Measurements from ENCODE around the gene PAAF1.
A peak's percentile ranks its signal among the peaks of the same experiment; 100 is the strongest.

Gene PAAF1

GRCh38 chr11:73969091-73969490 lies 92.3 kb downstream of the PAAF1 start:
- H4K8ac ChIP-seq (ENCODE audit: low read length) = no peak overlapping the region
- H3K9me3 ChIP-seq (ENCODE audit: control insufficient read depth, low read length) = no peaks in the 10 kb centered on the region
- no peak overlapping the region for H2BK5ac ChIP-seq (ENCODE audit: low read depth, low read length, poor library complexity, severe bottlenecking)
- H4K91ac ChIP-seq (ENCODE audit: low read length) = peak overlapping the region; percentile 62
- no peak overlapping the region for H3K4ac ChIP-seq (ENCODE audit: low read depth in 1 of 2, low read length in 2 of 2)
- 97% methylated on average over 1 of the region's 2 CpGs for WGBS
- no peak overlapping the region for H3K4me2 ChIP-seq (ENCODE audit: low read length, poor library complexity, severe bottlenecking)
- DNase-seq = no peak
- peaks cover 5% of the 10 kb centered on the region for H3K4me1 ChIP-seq (ENCODE audit: control insufficient read depth, insufficient read depth, low read depth, low read length)
- H2BK120ac ChIP-seq (ENCODE audit: low read depth, low read length) = no peak overlapping the region
- H3K18ac ChIP-seq (ENCODE audit: low read depth in 1 of 2, low read length in 2 of 2) = no peak overlapping the region
- no peak overlapping the region for H2AFZ ChIP-seq (ENCODE audit: low read depth, low read length)
- H3K14ac ChIP-seq (ENCODE audit: low read length in 2 of 2) = no peak overlapping the region
- no peak overlapping the region for H2BK12ac ChIP-seq (ENCODE audit: low read length in 2 of 2)
- peaks cover 0 to 21% of the 10 kb centered on the region in 2 experiments for H3K27me3 ChIP-seq (ENCODE audit: control insufficient read depth in 1 of 2, insufficient read depth in 1 of 2, low read length in 2 of 2)
- H2BK15ac ChIP-seq (ENCODE audit: low read depth, poor library complexity, severe bottlenecking) = no peak overlapping the region
- H2AK5ac ChIP-seq (ENCODE audit: low read length, severe bottlenecking) = no peak overlapping the region
- H3K79me1 ChIP-seq (replicated peaks; ENCODE audit: low read length, poor library complexity, severe bottlenecking) = peaks cover 1% of the 10 kb centered on the region
- H3K4me3 ChIP-seq (ENCODE audit: insufficient read depth in 1 of 2, low read depth in 1 of 2, low read length in 2 of 2) = no peak overlapping the region
- H3K36me3 ChIP-seq (ENCODE audit: control insufficient read depth in 1 of 2, insufficient read depth in 2 of 2, low read depth in 1 of 2, low read length in 2 of 2) = peaks cover 0 to 22% of the 10 kb centered on the region in 2 experiments
- H3K23ac ChIP-seq (ENCODE audit: low read length in 2 of 2) = no peak overlapping the region
- no peak overlapping the region for H3K27ac ChIP-seq (ENCODE audit: low read length, poor library complexity, severe bottlenecking)
- no peak overlapping the region for H3K9ac ChIP-seq (ENCODE audit: low read length)

GRCh38 chr11:73969991-73970800 lies 93.4 kb downstream of the PAAF1 start:
- H3K4me3 ChIP-seq (ENCODE audit: insufficient read depth in 1 of 2, low read depth in 1 of 2, low read length in 2 of 2) = no peak overlapping the region
- H3K27ac ChIP-seq (ENCODE audit: low read length, poor library complexity, severe bottlenecking) = no peak overlapping the region
- H3K27me3 ChIP-seq (ENCODE audit: control insufficient read depth in 1 of 2, insufficient read depth in 1 of 2, low read length in 2 of 2) = peaks cover 0 to 14% of the 10 kb centered on the region in 2 experiments
- H3K23ac ChIP-seq (ENCODE audit: low read length in 2 of 2) = no peak overlapping the region
- H2AFZ ChIP-seq (ENCODE audit: low read depth, low read length) = no peak overlapping the region
- H2BK15ac ChIP-seq (ENCODE audit: low read depth, poor library complexity, severe bottlenecking) = no peak overlapping the region
- no peak overlapping the region for H2BK120ac ChIP-seq (ENCODE audit: low read depth, low read length)
- no peak overlapping the region for H3K14ac ChIP-seq (ENCODE audit: low read length in 2 of 2)
- H3K79me1 ChIP-seq (replicated peaks; ENCODE audit: low read length, poor library complexity, severe bottlenecking) = no peaks in the 10 kb centered on the region
- H3K4me2 ChIP-seq (ENCODE audit: low read length, poor library complexity, severe bottlenecking) = no peak overlapping the region
- no peak overlapping the region for H3K18ac ChIP-seq (ENCODE audit: low read depth in 1 of 2, low read length in 2 of 2)
- no peak overlapping the region for H4K8ac ChIP-seq (ENCODE audit: low read length)
- no peak overlapping the region for H3K9ac ChIP-seq (ENCODE audit: low read length)
- no peak overlapping the region for H3K4ac ChIP-seq (ENCODE audit: low read depth in 1 of 2, low read length in 2 of 2)
- 84% methylated on average over 8 of the region's 13 CpGs for WGBS
- DNase-seq = no peak
- H3K36me3 ChIP-seq (ENCODE audit: control insufficient read depth in 1 of 2, insufficient read depth in 2 of 2, low read depth in 1 of 2, low read length in 2 of 2) = peaks cover 0 to 33% of the 10 kb centered on the region in 2 experiments
- no peak overlapping the region for H2BK12ac ChIP-seq (ENCODE audit: low read length in 2 of 2)
- no peak overlapping the region for H2AK5ac ChIP-seq (ENCODE audit: low read length, severe bottlenecking)
- H4K91ac ChIP-seq (ENCODE audit: low read length) = no peak overlapping the region
- peaks cover 3% of the 10 kb centered on the region for H3K4me1 ChIP-seq (ENCODE audit: control insufficient read depth, insufficient read depth, low read depth, low read length)
- no peak overlapping the region for H2BK5ac ChIP-seq (ENCODE audit: low read depth, low read length, poor library complexity, severe bottlenecking)
- H3K9me3 ChIP-seq (ENCODE audit: control insufficient read depth, low read length) = no peaks in the 10 kb centered on the region

- no peak overlapping the region for H3K18ac ChIP-seq (ENCODE audit: low read depth in 1 of 2, low read length in 2 of 2)
- no peak overlapping the region for H3K9ac ChIP-seq (ENCODE audit: low read length)
- H3K4me1 ChIP-seq (ENCODE audit: control insufficient read depth, insufficient read depth, low read depth, low read length) = peaks cover 6% of the 10 kb centered on the region
- no peak overlapping the region for H3K4me3 ChIP-seq (ENCODE audit: insufficient read depth in 1 of 2, low read depth in 1 of 2, low read length in 2 of 2)
- H3K27me3 ChIP-seq (ENCODE audit: control insufficient read depth in 1 of 2, insufficient read depth in 1 of 2, low read length in 2 of 2) = peaks cover 0 to 3% of the 10 kb centered on the region in 2 experiments
- H3K4me2 ChIP-seq (ENCODE audit: low read length, poor library complexity, severe bottlenecking) = no peak overlapping the region
- peaks cover 0 to 42% of the 10 kb centered on the region in 2 experiments for H3K36me3 ChIP-seq (ENCODE audit: control insufficient read depth in 1 of 2, insufficient read depth in 2 of 2, low read depth in 1 of 2, low read length in 2 of 2)
- H3K9me3 ChIP-seq (ENCODE audit: control insufficient read depth, low read length) = no peaks in the 10 kb centered on the region
- H3K27ac ChIP-seq (ENCODE audit: low read length, poor library complexity, severe bottlenecking) = no peak overlapping the region
- H2BK15ac ChIP-seq (ENCODE audit: low read depth, poor library complexity, severe bottlenecking) = no peak overlapping the region
- WGBS = 82% methylated on average over 6 of the region's 6 CpGs
- H3K79me1 ChIP-seq (replicated peaks; ENCODE audit: low read length, poor library complexity, severe bottlenecking) = no peaks in the 10 kb centered on the region
- DNase-seq = no peak
- H3K23ac ChIP-seq (ENCODE audit: low read length in 2 of 2) = peak overlapping the region in 1 of 2 experiments; percentile 66
- no peak overlapping the region for H2BK12ac ChIP-seq (ENCODE audit: low read length in 2 of 2)
- H2BK120ac ChIP-seq (ENCODE audit: low read depth, low read length) = no peak overlapping the region
- H3K14ac ChIP-seq (ENCODE audit: low read length in 2 of 2) = no peak overlapping the region
- H3K4ac ChIP-seq (ENCODE audit: low read depth in 1 of 2, low read length in 2 of 2) = no peak overlapping the region
- no peak overlapping the region for H4K8ac ChIP-seq (ENCODE audit: low read length)
- no peak overlapping the region for H4K91ac ChIP-seq (ENCODE audit: low read length)
- no peak overlapping the region for H2AK5ac ChIP-seq (ENCODE audit: low read length, severe bottlenecking)
- no peak overlapping the region for H2BK5ac ChIP-seq (ENCODE audit: low read depth, low read length, poor library complexity, severe bottlenecking)
- no peak overlapping the region for H2AFZ ChIP-seq (ENCODE audit: low read depth, low read length)
These were observed 94.4 kb downstream of the PAAF1 start for GRCh38 chr11:73971175-73971719.

- Histone ChIP-seq H2BK5ac (ENCODE audit: low read depth, low read length, poor library complexity, severe bottlenecking) (no peak overlapping the region), H3K27me3 (ENCODE audit: control insufficient read depth in 1 of 2, insufficient read depth in 1 of 2, low read length in 2 of 2) (peaks cover 0 to 3% of the 10 kb centered on the region in 2 experiments), H2BK12ac (ENCODE audit: low read length in 2 of 2) (no peak overlapping the region), H3K4me2 (ENCODE audit: low read length, poor library complexity, severe bottlenecking) (no peak overlapping the region), H3K14ac (ENCODE audit: low read length in 2 of 2) (no peak overlapping the region), H3K23ac (ENCODE audit: low read length in 2 of 2) (no peak overlapping the region), H3K4me1 (ENCODE audit: control insufficient read depth, insufficient read depth, low read depth, low read length) (peaks cover 10% of the 10 kb centered on the region), H4K91ac (ENCODE audit: low read length) (no peak overlapping the region), H3K9me3 (ENCODE audit: control insufficient read depth, low read length) (no peaks in the 10 kb centered on the region), H3K4me3 (ENCODE audit: insufficient read depth in 1 of 2, low read depth in 1 of 2, low read length in 2 of 2) (no peak overlapping the region), H3K18ac (ENCODE audit: low read depth in 1 of 2, low read length in 2 of 2) (no peak overlapping the region), H3K9ac (ENCODE audit: low read length) (no peak overlapping the region), H3K4ac (ENCODE audit: low read depth in 1 of 2, low read length in 2 of 2) (no peak overlapping the region), H2BK120ac (ENCODE audit: low read depth, low read length) (no peak overlapping the region), H2AFZ (ENCODE audit: low read depth, low read length) (no peak overlapping the region), H3K79me1 (replicated peaks; ENCODE audit: low read length, poor library complexity, severe bottlenecking) (no peaks in the 10 kb centered on the region), H2AK5ac (ENCODE audit: low read length, severe bottlenecking) (no peak overlapping the region), H2BK15ac (ENCODE audit: low read depth, poor library complexity, severe bottlenecking) (no peak overlapping the region), H4K8ac (ENCODE audit: low read length) (peak overlapping the region; percentile 21), H3K27ac (ENCODE audit: low read length, poor library complexity, severe bottlenecking) (no peak overlapping the region), H3K36me3 (ENCODE audit: control insufficient read depth in 1 of 2, insufficient read depth in 2 of 2, low read depth in 1 of 2, low read length in 2 of 2) (peaks cover 0 to 50% of the 10 kb centered on the region in 2 experiments)
- WGBS = no CpG with 5 or more reads among the region's 1 CpG
- DNase-seq = no peak
These were observed 95.4 kb downstream of the PAAF1 start for GRCh38 chr11:73972187-73972586.
